Kidney tubule cell (primary cell): Measurements from ENCODE around the gene CNTNAP2.
"Not testable (repeated sequence)": the region's sequence is repeated elsewhere in the genome, so short reads cannot be mapped to it uniquely, and the experiment has no call there.

Experiments
- DNase-seq: peaks from one replicate; pipeline ENCODE4 v3.0.0-alpha.2; 2018; ENCODE audit warnings: low spot score

CNTNAP2 gene

DNA sequence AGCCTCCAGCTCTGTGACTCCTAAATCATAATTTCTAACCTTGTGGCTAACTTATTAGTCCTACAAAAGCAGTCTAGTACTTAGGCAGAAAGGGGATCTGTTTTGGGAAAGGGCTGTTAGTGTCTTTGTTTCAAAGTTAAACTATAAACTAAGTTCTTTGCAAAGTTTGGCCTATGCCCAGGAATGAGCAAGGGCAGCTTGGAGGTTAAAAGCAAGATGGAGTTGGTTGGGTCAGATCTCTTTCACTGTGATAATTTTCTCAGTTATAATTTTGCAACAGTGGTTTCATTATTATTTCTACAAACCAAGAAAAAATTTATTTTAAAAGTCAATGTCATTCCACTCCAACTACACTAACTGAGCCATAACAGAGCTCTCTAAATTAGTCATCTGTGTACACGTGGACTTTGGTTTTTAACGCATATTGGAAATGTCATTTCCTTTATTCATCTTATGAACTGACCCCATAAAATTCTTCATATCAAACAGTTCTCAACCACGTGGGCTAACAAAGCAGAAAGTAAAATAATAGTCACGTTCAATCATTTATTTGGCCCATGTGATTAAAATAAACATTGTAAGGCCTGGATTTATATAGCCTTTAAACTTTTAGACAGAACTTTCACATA, 2330.7 kb downstream of the CNTNAP2 start:
- peak; percentile 4 for DNase-seq

DNA sequence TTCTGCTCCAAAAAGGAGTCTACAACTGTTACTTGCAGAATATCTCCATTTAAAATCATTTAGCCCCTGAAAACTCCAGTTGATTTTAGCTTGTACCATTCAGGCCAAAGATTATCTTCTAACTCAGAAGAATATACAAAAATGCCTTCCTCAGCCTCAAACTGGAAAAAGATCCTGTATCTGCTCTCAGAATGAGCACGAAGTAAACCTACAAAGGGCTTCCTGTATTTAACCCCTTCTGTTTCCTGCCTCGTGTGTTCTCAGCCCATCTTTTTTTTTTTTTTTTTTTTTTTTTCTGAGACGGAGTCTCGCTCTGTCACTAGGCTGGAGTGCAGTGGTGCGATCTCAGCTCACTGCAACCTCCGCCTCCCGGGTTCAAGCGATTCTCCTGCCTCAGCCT, 2334.9 kb downstream of the CNTNAP2 start:
- DNase-seq, result not testable (repeated sequence)

DNA sequence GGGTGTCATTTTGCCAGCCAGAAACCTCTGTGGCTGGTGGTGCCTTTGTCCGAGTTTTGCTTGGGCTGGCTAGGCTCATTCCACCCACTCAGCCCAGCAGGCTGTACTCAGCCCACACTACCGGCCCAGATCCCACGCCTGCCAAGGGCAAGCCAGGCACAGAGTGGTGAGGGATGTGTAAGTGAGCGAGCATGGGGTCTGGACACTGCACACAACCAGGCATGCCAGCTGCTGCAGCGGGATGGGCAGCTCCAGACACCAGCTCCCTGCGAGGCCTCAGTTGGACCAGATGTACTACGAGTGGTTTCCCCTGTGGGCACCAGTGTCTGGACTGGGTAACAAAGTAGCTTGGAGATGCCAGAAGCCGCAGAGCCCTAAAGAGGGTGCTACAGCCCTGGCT, 2339.8 kb downstream of the CNTNAP2 start:
- DNase-seq, result no peak

DNA sequence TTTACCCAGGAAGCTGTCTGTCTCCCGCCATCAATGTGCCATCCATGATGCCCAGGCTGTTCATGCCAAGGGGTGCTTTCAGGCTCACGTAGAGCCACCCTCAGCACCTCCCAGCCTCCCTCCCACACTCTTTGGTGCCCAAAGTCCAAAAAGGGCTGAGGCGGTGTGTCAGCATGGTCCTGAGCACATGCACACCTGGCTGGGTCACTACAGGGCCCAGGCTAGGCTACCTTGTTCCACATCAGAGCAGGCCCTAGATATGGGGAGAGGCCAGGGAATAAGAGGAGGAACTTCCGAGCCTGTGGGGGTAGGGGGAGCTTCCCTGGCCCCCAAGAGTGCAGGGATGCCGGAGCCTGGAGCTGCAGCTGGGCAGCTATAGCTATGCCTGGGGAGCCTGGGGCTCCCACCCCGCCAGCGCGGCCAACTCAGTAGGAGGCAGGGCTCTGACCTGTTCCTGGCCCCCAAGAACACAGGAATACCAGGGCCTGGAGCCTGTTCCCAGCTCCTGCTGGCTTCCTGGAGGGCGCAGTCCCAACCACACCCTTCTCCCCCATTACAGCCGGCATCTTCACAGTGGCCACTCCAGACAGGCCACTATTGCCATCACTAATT, 2340.8 kb downstream of the CNTNAP2 start:
- no peak for DNase-seq

DNA sequence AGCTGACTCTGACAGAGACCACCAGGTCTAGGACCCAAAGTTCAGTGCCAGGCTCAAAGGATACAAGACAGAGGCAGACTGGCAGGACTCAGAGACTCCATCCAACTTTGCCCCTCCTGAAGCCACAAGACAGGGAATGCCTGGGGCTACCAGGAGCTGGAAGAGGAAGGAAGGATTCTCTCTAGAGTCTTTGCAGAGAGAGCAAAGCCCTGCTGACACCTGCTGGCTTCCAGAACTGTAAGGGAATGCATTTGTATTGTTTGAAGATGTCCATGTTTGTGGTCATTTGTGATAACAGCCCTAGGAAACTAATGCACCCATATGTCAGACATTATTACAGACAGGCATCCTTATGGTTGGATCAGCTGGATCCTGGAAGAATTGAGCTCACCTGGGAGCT, 2341.7 kb downstream of the CNTNAP2 start:
- no peak for DNase-seq

DNA sequence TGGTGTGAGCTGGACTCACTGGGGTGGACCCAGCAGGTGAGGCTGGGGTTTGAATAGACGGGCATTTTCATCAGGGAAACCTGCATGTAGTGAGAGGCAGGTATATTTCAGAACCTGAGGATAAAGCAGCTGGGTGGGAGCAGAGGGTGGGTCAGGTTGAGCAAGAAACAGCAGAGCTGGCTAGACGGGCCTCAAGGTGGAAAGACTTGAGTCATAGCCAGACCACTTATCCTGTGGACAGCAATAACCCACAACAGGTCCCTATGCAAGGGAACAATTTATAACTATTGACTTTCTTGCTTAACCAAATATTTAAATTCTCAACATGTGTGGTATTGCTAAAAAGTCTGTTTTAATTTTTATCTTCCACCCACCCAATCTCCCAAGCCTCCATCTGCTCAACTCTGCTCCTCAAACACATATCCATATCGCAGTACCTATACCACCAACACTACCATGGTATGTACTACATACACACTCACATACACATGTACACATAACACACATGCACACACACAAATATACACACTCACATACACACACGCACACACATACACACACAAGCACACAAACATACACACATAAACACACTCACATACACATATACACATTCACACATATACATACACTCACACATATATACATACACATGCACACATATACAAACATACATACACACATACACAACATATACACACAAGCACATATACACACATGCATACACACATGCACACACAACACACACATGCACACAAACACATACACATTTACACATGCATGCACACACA, 2345.0 kb downstream of the CNTNAP2 start:
- DNase-seq, result no peak

DNA sequence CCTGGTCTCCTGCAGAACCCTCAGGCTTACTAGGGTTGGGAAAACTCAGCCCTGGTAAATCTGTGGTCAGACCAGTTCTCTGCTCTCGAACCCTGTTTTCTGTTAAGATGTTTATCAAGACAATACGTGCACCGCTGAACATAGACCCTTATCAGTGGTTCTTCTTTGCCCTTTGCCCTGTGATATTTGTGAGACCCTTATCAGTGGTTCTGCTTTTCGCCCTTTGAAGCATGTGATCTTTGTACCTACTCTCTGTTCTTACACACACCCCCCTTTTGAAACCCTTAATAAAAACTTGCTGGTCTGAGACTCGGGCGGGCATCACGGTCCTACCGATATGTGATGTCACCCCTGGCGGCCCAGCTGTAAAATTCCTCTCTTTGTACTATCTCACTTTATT, 2346.2 kb downstream of the CNTNAP2 start:
- not testable (repeated sequence) for DNase-seq

DNA sequence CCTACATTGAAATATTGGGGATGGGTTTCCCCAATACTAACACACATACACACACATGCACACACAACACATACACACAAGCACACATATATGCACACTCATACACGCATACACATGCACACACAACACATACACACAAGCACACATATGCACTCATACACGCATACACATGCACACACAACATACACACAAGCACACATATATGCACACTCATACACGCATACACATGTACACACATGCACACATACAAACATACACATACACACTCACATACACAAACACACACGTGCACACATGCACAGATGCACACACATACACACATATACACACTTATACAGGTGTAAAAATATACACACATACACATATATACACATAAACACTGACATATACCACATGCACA, 2346.6 kb downstream of the CNTNAP2 start:
- DNase-seq, result no peak

DNA sequence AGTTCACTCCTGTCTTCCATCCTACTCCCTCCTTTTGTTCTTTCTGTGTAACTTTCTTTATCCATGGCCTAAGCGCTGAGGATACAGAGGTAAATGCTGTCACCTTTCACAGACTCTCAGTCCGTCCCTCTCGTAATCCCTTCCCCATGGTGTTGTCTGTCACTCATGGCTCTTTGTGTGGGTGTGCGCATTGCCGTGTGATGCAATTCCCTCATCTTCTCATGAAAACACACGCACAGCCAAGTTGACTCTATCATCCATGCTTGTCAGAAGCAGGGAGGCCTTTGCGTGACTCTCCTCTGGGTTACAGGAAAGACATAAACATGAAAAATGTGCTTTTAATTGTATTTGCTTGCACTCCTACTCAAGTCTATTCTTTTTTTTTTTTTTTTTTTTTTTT, 2348.3 kb downstream of the CNTNAP2 start:
- DNase-seq, result no peak

DNA sequence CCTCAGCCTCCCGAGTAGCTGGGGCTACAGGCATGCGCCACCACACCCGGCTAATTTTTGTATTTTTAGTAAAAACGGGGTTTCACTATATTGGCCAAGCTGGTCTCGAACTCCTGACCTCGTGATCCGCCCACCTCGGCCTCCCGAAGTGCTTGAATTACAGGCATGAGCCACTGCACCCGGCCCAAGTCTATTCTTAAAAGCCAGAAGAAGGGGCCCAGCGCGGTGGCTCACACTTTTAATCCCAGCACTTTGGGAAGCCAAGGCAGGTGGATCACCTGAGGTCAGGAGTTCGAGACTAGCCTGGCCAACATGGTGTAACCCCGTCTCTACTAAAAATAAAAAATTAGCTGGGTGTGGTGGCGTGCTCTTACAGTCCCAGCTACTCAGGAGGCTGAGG, 2348.8 kb downstream of the CNTNAP2 start:
- DNase-seq, result not testable (repeated sequence)

DNA sequence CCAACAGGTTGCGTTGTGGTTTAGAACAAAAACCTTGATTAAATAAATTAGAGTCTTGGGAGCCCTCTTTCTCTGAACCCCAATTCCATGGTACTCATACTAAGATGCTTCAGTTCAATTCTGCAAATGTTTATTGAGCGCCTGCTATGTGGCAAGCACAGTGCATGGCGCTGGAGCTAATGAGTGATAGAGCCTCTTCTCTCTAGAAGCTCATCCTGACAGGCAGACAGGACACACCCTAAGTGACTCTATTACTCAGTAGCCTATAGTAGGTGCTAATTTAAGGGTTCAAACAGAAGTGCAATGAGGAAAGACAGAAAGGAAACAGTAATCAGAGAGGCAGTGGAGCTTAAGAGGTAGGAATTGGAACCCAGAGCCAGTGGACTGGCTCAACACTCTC, 2349.5 kb downstream of the CNTNAP2 start:
- DNase-seq, result no peak

DNA sequence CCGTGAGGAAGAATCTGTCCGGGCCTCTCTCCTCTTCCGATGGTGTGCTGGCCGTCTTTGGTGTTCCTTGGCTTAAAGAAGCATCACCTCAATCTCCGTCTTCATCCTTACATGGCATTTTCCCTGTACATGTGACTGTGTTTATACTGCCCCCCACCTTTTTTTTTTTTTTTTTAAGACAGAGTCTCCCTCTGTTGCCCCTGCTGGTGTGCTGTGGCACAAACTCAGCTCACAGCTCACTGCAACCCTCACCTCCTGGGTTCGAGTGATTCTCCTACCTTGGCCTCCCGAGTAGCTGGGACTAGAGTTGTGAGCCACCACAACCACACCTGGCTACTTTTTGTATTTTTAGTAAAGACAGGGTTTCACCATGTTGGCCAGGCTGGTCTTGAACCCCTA, 2352.1 kb downstream of the CNTNAP2 start:
- no peak for DNase-seq
